BJ (cell line): ENCODE data around the gene SWAP70. TPM values are rescaled to one million over a fixed set of nuclear protein-coding genes. Genes with fewer than 3 reads are reported as not detected.

Source experiments
- CTCF ChIA-PET: fragments of 350-600 bp; formaldehyde crosslinking; extraction: SDS; loops from one replicate; lab custom pipeline; 2021; ENCODE audit warnings: antibody characterized with exemption, inconsistent platforms; lab: Yijun Ruan, JAX
- POLR2A ChIA-PET: fragments of 300-600 bp; sonication (Branson Sonifier 250); formaldehyde crosslinking; extraction: SDS; loops from one replicate; lab custom pipeline; 2021; ENCODE audit warnings: antibody characterized with exemption; lab: Charles Lee
- DNase-seq: peaks from one replicate; pipeline ENCODE4 v3.0.0-alpha.2; 2011; ENCODE audit warnings: low read depth
- H3K27me3 ChIP-seq: 2 replicates; pipeline ENCODE4 v1.6.0; 2011; ENCODE audit warnings: low read length; ENCODE audit not compliant: control insufficient read depth, insufficient read depth
- H3K36me3 ChIP-seq: 2 replicates; pipeline ENCODE4 v1.5.1; 2011; ENCODE audit warnings: low read length; ENCODE audit not compliant: control insufficient read depth, insufficient read depth
- H3K4me3 ChIP-seq: 2 replicates; pipeline ENCODE4 v1.5.1; 2011; ENCODE audit warnings: low read depth, mild to moderate bottlenecking, control low read depth, low read length
- polyA plus RNA-seq: library from polyadenylated mRNA; depleted of rRNA; stranded (reverse); fragments of >200 nt; gene quantifications from 2 replicates; pipeline ENCODE4 v1.2.3, GENCODE V29; 2011
- TF ChIP-seq, protein P1 (sequence below): IDR thresholded peaks from 2 replicates; pipeline ENCODE4 v1.5.1; 2011; ENCODE audit warnings: low read depth, mild to moderate bottlenecking, control low read depth, inconsistent platforms, low read length, moderate library complexity; ENCODE audit not compliant: insufficient read depth

Gene SWAP70
- polyA plus RNA-seq, 1 experiment, result 16.6 TPM

DNA sequence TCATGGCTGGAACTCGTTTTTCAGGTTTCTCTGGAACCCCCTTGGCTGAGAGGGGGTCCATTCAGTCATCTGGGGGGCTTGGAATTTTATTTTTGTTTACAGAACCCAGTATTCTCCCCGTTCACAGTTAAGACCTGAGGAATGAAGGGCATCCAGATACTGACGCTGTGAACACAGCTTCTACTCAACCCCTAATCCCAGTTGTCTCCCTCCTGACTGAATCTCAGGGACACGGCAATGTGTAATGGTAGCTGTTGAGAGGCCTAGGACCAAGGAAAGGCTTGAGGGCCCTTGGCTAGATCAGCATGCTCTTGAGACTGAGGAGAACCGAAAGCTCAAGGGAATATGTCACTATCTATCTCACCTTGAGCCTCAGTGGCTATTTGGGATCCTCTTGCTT lies 113.6 kb downstream of the SWAP70 start:
- DNase-seq, result no peak
- ChIA-PET CTCF (interaction anchor here (2.2 kb wide), 2 partner anchors 10 kb away, joined by 6 to 9 read pairs; no protein-coding TSS in a partner anchor), POLR2A (no interaction called here)
- Histone ChIP-seq H3K27me3 (no peaks in the 10 kb centered on the region), H3K4me3 (peak overlapping the region; percentile 42), H3K36me3 (peaks cover 9% of the 10 kb centered on the region)
- TF ChIP-seq, protein P1, sequence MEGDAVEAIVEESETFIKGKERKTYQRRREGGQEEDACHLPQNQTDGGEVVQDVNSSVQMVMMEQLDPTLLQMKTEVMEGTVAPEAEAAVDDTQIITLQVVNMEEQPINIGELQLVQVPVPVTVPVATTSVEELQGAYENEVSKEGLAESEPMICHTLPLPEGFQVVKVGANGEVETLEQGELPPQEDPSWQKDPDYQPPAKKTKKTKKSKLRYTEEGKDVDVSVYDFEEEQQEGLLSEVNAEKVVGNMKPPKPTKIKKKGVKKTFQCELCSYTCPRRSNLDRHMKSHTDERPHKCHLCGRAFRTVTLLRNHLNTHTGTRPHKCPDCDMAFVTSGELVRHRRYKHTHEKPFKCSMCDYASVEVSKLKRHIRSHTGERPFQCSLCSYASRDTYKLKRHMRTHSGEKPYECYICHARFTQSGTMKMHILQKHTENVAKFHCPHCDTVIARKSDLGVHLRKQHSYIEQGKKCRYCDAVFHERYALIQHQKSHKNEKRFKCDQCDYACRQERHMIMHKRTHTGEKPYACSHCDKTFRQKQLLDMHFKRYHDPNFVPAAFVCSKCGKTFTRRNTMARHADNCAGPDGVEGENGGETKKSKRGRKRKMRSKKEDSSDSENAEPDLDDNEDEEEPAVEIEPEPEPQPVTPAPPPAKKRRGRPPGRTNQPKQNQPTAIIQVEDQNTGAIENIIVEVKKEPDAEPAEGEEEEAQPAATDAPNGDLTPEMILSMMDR, result no peak

DNA sequence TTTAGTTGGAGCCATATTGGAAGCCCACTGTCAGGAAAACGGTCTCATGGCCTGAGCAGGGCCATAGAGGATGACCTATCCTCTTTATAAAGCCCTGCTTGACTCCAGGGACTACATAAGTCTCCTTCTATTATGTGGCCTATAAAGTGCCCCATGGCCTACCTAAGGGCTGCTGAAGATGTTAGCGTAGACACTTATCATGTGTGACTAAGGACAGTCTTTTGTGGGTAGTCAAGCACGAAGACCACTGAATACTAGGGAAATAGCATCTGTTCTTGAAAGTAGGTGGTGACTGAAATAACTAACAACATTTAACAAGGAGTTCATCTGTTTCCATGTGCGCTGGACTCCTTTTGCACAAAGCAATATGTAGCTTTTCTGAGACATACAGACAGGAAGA lies 117.1 kb downstream of the SWAP70 start:
- DNase-seq, result no peak
- POLR2A ChIA-PET, result no interaction called here
- CTCF ChIA-PET, result no interaction called here

DNA sequence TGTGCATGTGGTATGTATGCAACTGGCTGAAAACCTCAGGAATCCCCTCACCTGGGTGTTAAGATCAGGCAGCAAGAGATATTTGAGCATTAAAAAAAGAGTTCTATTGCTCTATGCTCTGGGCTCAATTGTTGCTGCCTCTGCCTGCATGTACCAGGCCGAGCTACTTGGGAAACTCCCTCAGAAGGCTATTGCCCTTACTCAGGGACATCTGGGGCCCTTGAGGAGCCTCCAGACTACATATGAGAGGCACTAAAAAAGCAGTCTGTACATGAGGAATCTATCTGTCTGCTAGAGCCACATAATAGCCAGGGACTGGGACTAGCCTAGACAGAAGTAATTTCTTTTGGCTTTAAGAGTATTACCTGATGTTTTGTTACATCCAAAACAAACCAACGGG lies 120.1 kb downstream of the SWAP70 start:
- DNase-seq, result no peak
- POLR2A ChIA-PET, result no interaction called here
- Histone ChIP-seq H3K4me3 (no peak overlapping the region), H3K36me3 (peaks cover 14% of the 10 kb centered on the region), H3K27me3 (no peaks in the 10 kb centered on the region)
- TF ChIP-seq, protein P1, result no peak
- CTCF ChIA-PET, result no interaction called here

More for the DNA sequence above, 117.1 kb downstream of the SWAP70 start:
- Histone ChIP-seq H3K4me3 (no peak overlapping the region), H3K36me3 (peaks cover 13% of the 10 kb centered on the region), H3K27me3 (no peaks in the 10 kb centered on the region)
- TF ChIP-seq, protein P1, result no peak

DNA sequence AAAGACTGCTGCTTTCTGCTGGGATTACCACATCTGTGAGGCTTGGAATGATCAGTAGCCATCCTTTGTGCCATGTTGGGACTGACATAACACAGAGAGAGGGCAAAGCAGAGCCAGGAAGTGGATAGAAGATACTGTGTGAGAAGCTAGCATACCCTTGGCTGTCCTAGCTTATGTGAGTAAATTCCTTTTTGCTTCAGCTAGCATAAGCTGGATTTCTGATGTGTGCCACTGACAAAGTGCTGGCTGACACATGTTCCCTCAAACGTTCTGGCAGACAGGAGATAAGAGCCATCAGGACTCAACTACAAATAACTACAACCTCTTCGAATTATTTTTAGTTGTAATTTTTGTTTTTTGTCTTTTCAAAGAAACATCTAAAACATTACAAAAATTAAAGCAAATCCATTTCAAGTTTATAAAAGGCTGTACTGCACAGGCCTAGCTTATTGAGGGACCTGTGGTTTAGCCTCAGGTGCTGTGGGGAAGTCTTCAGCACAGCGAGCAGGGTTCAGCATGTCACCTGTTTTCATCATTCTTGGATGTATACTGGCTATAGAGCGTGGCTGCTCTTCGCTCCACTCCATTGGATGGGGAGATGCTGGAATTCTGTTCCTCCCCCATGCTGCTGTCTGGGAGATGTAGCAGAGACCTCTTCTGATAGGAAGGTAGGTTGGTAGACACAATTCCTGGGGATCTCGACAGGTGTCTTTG lies 120.9 kb downstream of the SWAP70 start:
- H3K27me3 ChIP-seq, result no peaks in the 10 kb centered on the region
- ChIA-PET CTCF (no interaction called here), POLR2A (no interaction called here)
- peaks cover 13% of the 10 kb centered on the region for H3K36me3 ChIP-seq
- H3K4me3 ChIP-seq, result no peak overlapping the region
- DNase-seq, result no peak
- TF ChIP-seq, protein P1, result no peak

DNA sequence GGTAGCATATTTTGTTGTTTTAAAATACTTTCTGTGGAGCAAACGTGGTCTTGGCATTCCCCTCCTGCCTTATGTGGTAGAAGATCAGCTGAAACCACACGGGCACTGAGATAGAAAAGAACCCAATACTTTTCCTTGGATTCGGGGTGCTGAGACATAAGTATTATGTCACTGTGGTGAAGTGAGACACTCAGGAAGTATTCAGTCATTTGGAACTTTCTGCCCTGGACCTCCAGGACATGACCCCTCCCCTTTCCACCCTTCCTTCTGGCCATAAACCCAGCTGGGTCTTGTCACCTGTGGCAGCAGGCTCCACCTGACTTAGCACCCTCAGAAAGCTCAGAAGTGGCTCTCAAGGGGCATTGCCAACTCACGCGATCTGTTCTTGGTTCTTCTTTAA lies 123.4 kb downstream of the SWAP70 start:
- ChIA-PET CTCF (interaction anchor here (1.6 to 1.9 kb wide), 2 partner anchors 9 to 17 kb away, joined by 4 to 9 read pairs; no protein-coding TSS in a partner anchor), POLR2A (interaction anchor here (2.0 kb wide), 1 partner anchor 15 kb away, joined by 7 read pairs; no protein-coding TSS in a partner anchor)
- TF ChIP-seq, protein P1, result no peak
- Histone ChIP-seq H3K27me3 (no peaks in the 10 kb centered on the region), H3K36me3 (peaks cover 8% of the 10 kb centered on the region), H3K4me3 (no peak overlapping the region)
- DNase-seq, result no peak
